Measurements from ENCODE around the gene JPT1.
"Not testable (repeated sequence)": the region's sequence is repeated elsewhere in the genome, so short reads cannot be mapped to it uniquely, and the experiment has no call there.

Gene JPT1

DNA sequence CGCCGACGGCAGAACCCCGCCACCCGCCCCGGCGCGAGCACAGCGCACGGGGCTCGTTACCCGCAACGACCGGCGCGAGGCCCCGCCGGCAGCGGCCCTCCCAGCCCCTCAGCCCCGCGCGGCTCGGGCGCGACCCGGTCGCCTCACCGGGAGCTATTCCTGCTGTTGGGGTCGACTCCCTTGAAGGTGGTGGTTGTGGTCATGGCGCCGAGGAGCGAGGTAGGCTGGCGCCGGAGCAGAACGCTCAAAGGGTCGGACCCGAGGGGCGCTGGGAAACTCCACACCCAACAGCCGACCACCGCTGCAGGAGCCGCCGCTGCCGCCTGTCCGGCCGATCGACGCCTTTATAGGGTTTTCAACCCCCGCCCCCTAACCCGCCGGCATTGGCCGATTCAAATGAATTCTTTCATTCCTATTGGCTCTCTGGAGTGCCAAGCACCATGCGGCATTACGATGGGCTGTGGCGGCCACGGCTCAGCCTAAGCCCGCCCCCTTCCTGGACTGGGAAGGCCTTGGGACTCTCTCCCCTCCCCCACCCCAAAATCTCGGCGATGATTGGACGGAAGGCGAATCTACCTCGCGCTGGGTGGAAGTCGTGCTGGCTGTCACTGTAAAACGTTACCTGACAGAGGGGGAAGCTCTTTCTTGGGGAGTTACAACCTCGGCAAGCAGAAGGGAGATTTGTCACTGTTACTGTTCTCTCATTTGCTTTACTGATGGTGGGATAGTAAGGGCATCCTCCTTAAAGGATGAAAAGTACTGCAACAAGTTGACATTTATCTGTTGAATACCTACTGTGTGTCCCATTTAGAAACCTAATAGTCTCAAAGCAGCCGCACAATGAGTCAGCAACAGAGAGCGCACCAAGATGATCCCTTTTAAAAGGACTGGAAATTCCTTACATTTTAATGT lies at the start of gene JPT1:
Gene JPT1 (minus strand): TSS at position 318 of the 912 bp plus-strand sequence. CDS start 115 bp downstream, at position 203.
- peak; percentile 100 for DNase-seq (ENCODE audit: low spot score)

DNA sequence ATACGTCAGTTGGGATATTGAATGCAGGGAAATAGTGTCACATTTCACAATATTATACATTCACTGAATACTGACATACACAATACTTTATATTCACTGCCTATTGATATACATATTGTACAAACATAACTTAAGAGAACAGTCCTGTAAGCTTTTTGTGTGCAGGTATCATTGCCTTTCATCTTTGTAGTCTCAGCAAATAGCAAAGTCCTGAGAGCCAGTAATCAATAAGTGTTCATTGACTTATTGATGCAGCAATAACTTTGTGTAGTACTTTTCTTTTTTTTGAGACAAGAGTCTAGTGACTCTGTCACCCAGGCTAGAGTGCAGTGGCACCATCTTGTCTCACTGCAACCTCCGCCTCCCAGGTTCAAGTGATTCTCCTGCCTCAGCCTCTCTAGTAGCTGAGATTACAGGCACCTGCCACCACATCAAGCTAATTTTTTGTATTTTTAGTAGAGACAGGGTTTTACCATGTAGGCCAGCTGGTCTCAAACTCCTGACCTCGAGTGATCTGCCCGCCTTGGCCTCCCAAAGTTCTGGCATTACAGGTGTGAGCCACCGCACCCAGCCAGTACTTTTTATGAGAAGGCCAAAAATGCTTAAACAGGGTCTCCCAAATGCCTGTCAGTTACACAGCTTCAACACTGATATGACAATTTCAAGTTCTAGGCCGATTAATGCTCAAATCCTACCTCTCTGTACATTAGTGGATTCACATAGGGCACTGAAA lies 45.7 kb upstream of the JPT1 start:
- DNase-seq (ENCODE audit: low spot score), result no peak

- DNase-seq (ENCODE audit: low spot score), result no peak
Observed at GRCh38 chr17:75194879-75195278, 40.6 kb upstream of the JPT1 start.

- no peak for DNase-seq (ENCODE audit: low spot score)
Observed at GRCh38 chr17:75191584-75191983, 37.3 kb upstream of the JPT1 start.

DNA sequence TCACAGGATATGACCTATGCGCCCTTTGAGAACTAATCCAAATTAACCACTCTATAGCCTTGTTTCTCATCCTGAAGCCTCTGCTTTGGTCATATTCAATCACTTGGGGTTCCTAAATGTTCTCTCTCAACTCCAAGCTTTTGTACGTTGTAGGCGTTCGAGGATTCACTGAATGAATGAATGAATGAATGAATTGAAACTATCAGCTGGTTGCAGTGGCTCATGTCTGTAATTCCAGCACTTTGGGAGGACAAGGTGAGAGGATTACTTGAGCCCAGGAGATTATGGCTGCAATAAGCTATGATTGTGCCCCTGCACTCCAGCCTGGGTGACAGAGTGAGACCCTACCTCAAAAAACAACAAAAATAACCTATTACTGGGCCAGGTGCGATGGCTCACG lies 34.3 kb upstream of the JPT1 start:
- DNase-seq (ENCODE audit: low spot score), result no peak

GRCh38 chr17:75183999-75184884 lies 29.9 kb upstream of the JPT1 start:
- no peak for DNase-seq (ENCODE audit: low spot score)

- DNase-seq (ENCODE audit: low spot score), result peak; percentile 99
Observed at GRCh38 chr17:75182569-75183436, 28.5 kb upstream of the JPT1 start, which contains the start of gene SUMO2. SUMO2 (minus strand) TSS chr17:75182959; CDS start chr17:75182834, 125 bp downstream.

DNA sequence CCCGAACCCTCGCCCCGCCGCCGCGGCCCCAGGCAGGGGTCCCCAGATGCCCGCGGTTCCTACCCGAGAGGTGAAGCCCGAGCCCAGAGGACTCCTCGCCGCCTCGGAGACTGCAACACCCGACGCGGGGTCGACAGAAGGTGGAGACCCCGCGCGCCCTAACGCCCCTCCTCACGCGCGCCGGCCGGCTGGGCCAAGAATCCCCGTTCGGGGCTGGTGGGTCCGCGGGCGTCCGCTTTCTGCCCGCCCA lies 27.9 kb upstream of the JPT1 start:
- DNase-seq (ENCODE audit: low spot score), result no peak

GRCh38 chr17:75181608-75182318 lies 27.5 kb upstream of the JPT1 start:
- DNase-seq (ENCODE audit: low spot score), result no peak

DNA sequence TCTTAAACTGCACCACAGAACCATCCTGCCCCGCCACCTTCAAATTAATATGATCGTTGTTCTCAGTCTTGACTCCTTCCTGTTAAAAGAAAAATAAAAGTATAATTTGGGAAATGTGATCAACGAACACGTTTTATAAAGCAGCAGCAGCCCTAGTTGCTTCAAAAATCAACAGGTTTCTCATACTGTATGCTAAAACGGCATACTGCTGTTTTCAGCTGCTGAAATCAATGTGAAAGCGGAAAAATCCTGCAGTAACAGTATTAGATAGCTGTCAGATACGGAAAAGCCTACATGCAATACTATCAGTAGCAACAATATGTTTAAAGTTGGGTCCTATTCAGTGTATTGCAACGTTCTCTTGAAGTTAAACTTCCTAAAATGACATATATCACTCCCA lies 26.8 kb upstream of the JPT1 start:
- DNase-seq (ENCODE audit: low spot score), result no peak

DNA sequence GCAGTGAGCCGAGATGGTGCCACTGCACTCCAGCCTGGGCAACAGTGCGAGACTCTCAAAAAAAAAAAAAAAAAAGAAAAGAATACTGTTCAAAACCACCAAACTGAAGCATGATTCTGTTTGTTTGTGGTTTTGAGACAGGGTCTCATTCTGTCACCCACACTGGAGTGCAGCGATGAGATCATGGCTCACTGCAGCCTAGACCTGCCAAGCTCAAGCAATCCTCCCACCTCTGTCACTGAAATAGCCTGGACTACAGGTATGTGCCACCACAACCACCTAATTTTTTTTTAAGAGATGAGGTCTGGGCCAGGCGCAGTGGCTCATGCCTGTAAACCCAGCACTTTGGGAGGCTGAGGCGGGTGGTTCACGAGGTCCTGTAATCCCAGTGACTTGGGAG lies 24.1 kb upstream of the JPT1 start:
- DNase-seq (ENCODE audit: low spot score), result no peak

GRCh38 chr17:75176625-75177024 lies 22.3 kb upstream of the JPT1 start:
- DNase-seq (ENCODE audit: low spot score), result no peak

GRCh38 chr17:75174996-75175395 lies 20.7 kb upstream of the JPT1 start:
- no peak for DNase-seq (ENCODE audit: low spot score)

DNA sequence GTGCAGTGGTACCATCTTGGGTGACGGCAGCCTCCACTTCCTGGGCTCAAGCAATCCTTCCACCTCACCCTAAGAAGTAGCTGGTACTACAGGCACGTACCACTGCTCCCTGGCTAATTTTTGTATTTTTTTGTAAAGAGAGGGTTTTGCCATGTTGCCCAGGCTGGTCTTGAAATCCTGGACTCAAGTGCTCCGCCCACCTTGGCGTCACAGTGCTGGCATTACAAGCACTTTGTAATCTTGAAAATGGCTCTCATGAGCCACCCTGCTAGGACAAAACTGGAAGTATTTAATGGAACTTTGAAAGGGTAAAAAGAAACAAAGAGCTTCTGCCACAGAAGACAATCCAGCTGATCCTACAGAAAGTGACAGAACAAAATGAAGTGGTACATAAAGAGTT lies 19.2 kb upstream of the JPT1 start:
- DNase-seq (ENCODE audit: low spot score), result no peak

- DNase-seq (ENCODE audit: low spot score), result no peak
Observed at GRCh38 chr17:75168998-75169397, 14.7 kb upstream of the JPT1 start.

DNA sequence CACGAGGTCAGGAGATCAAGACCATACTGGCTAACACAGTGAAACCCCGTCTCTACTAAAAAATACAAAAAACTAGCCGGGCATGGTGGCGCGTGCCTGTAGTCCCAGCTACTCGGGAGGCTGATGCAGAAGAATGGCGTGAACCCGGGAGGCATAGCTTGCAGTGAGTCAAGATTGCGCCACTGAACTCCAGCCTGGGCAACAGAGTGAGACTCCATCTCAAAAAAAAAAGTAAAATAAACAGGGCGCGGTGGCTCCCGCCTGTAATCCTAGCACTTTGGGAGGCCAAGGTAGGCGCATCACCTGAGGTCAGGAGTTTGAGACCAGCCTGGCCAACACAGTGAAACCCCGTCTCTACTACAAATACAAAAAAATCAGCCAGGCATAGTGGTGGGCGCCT lies 10.3 kb upstream of the JPT1 start:
- DNase-seq (ENCODE audit: low spot score), result not testable (repeated sequence)

GRCh38 chr17:75163074-75163473 lies 8.8 kb upstream of the JPT1 start:
- no peak for DNase-seq (ENCODE audit: low spot score)

GRCh38 chr17:75160211-75160610 lies 5.9 kb upstream of the JPT1 start:
- DNase-seq (ENCODE audit: low spot score), result no peak

GRCh38 chr17:75159196-75160031 lies 5.1 kb upstream of the JPT1 start:
- no peak for DNase-seq (ENCODE audit: low spot score)

DNA sequence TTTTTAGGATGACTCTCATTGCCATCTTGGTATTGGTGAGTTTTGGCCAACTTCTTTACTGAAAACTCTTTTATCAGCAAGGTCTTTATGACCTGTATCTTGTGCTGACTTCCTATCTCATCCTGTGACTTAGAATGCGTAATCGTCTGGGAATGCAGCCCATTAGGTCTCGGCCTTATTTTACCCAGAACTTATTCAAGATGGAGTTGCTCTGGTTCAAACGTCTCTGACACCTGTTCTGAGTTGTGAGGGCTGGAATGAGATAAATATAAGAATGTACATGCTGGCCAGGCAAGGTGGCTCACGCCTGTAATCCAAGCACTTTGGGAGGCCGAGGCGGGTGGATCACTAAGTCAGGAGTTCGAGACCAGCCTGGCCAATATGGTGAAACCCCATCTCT lies 4.2 kb upstream of the JPT1 start:
- DNase-seq (ENCODE audit: low spot score), result not testable (repeated sequence)

Data from ecto neural progenitor cell (in vitro differentiated cells).